GM23338 (cell line): ENCODE results near the gene AGBL4. TPM values are rescaled to one million over a fixed set of nuclear protein-coding genes. Genes with fewer than 3 reads are reported as not detected.

Experiments
- ATAC-seq: fragments of 200-7000 bp; cut with Tn5 transposase; 3 replicates; pipeline ENCODE4 v1.9.1; 2020
- DNase-seq: peaks from one replicate; pipeline ENCODE4 v3.0.0-alpha.2; 2015; ENCODE audit warnings: low spot score
- H2AFZ ChIP-seq: fragments of 200-600 bp; sonication (generic); 2 replicates; pipeline ENCODE4 v1.8.0; 2016; ENCODE audit warnings: antibody characterized with exemption, mild to moderate bottlenecking, moderate library complexity
- H3F3A ChIP-seq: fragments of 200-600 bp; sonication (generic); replicated peaks from 2 replicates; pipeline ENCODE4 v1.8.0; 2017; ENCODE audit warnings: antibody characterized with exemption, mixed run types, low read depth
- H3K27ac ChIP-seq: fragments of 200-600 bp; sonication (generic); 2 replicates; pipeline ENCODE4 v1.6.1; 2016; ENCODE audit warnings: low read depth
- H3K27me3 ChIP-seq: fragments of 200-600 bp; sonication (generic); 2 replicates; pipeline ENCODE4 v1.8.0; 2016; ENCODE audit warnings: mild to moderate bottlenecking, mixed run types, moderate library complexity; ENCODE audit not compliant: insufficient read depth
- H3K36me3 ChIP-seq: fragments of 200-600 bp; sonication (generic); 2 replicates; pipeline ENCODE4 v1.8.0; 2016; ENCODE audit warnings: mild to moderate bottlenecking; ENCODE audit not compliant: insufficient read depth
- H3K4me1 ChIP-seq: fragments of 200-600 bp; sonication (generic); 2 replicates; pipeline ENCODE4 v1.8.0; 2016; ENCODE audit warnings: mild to moderate bottlenecking, moderate library complexity; ENCODE audit not compliant: insufficient read depth
- H3K4me2 ChIP-seq: fragments of 200-600 bp; sonication (generic); 2 replicates; pipeline ENCODE4 v1.7.1; 2017; ENCODE audit warnings: mixed run types
- H3K4me3 ChIP-seq: fragments of 200-600 bp; sonication (generic); 2 replicates; pipeline ENCODE4 v1.6.1; 2016; ENCODE audit warnings: mixed run types
- H3K79me2 ChIP-seq: fragments of 200-600 bp; sonication (generic); replicated peaks from 2 replicates; pipeline ENCODE4 v1.8.0; 2017; ENCODE audit warnings: mild to moderate bottlenecking; ENCODE audit not compliant: insufficient read depth
- H3K9me2 ChIP-seq: fragments of 200-600 bp; sonication (generic); 2 replicates; pipeline ENCODE4 v1.8.0; 2017; ENCODE audit not compliant: insufficient read depth
- H4K20me1 ChIP-seq: fragments of 200-600 bp; sonication (generic); replicated peaks from 2 replicates; pipeline ENCODE4 v1.8.0; 2017; ENCODE audit warnings: mild to moderate bottlenecking; ENCODE audit not compliant: insufficient read depth
- H3K27ac Mint-ChIP-seq: 2 replicates; pipeline ENCODE4 v1.8.0; 2020; ENCODE audit warnings: inconsistent platforms, mild to moderate bottlenecking, moderate library complexity, mixed read lengths
- H3K27me3 Mint-ChIP-seq: 3 replicates; pipeline ENCODE4 v1.8.0; 2022; ENCODE audit warnings: low read depth, mild to moderate bottlenecking, moderate library complexity, mixed read lengths, inconsistent platforms; ENCODE audit not compliant: insufficient read depth, poor library complexity
- H3K36me3 Mint-ChIP-seq: 3 replicates; pipeline ENCODE4 v1.8.0; 2021; ENCODE audit warnings: low read depth, mild to moderate bottlenecking, inconsistent platforms, moderate library complexity, mixed read lengths
- H3K4me1 Mint-ChIP-seq: 3 replicates; pipeline ENCODE4 v1.8.0; 2020; ENCODE audit warnings: mild to moderate bottlenecking, inconsistent platforms, mixed read lengths
- H3K4me3 Mint-ChIP-seq: 3 replicates; pipeline ENCODE4 v1.8.0; 2021; ENCODE audit warnings: moderate library complexity, mild to moderate bottlenecking, inconsistent platforms, mixed read lengths
- H3K9me3 Mint-ChIP-seq: 3 replicates; pipeline ENCODE4 v1.8.0; 2020; ENCODE audit warnings: moderate library complexity, mild to moderate bottlenecking, inconsistent platforms, mixed read lengths
- CREB1 ChIP-seq: fragments of 250-450 bp; sonication (Bioruptor Pico); IDR thresholded peaks from 2 replicates; pipeline ENCODE4 v1.5.0; 2020; ENCODE audit warnings: low read depth, mild to moderate bottlenecking, moderate library complexity
- CTCF ChIP-seq, 2 experiments: fragments of 200-600 bp in 1 of 2; sonication (generic) in 1 of 2; conservative IDR thresholded peaks; 2 replicates each; pipeline versions ENCODE4 v1.5.1 to v1.6.1; 2016 to 2017; ENCODE audit warnings: antibody characterized with exemption in 2 of 2, low read depth in 2 of 2, mild to moderate bottlenecking in 2 of 2, moderate library complexity in 1 of 2
- ETS1 ChIP-seq: IDR thresholded peaks from 2 replicates; pipeline ENCODE4 v1.6.1; 2016; ENCODE audit warnings: antibody characterized with exemption
- EZH2 ChIP-seq: fragments of 200-600 bp; sonication (generic); IDR thresholded peaks from one replicate; pipeline ENCODE4 v1.8.0; 2017; ENCODE audit warnings: antibody characterized with exemption, mild to moderate bottlenecking, low read depth; ENCODE audit not compliant: unreplicated experiment
- NANOG ChIP-seq: IDR thresholded peaks from 2 replicates; pipeline ENCODE4 v1.6.1; 2016; ENCODE audit warnings: antibody characterized with exemption, borderline replicate concordance
- POLR2AphosphoS5 ChIP-seq: IDR thresholded peaks from 2 replicates; pipeline ENCODE4 v1.6.1; 2016; ENCODE audit warnings: antibody characterized with exemption, low read depth
- REST ChIP-seq: IDR thresholded peaks from one replicate; pipeline ENCODE4 v1.6.1; 2018; ENCODE audit warnings: antibody characterized with exemption; ENCODE audit not compliant: unreplicated experiment
- ZNF114 ChIP-seq: fragments of 250-450 bp; sonication (Bioruptor Pico); IDR thresholded peaks from 2 replicates; pipeline ENCODE4 v1.5.0; 2020; ENCODE audit warnings: mild to moderate bottlenecking, moderate library complexity
- ZNF331 ChIP-seq: fragments of 250-450 bp; sonication (Bioruptor Pico); IDR thresholded peaks from 2 replicates; pipeline ENCODE4 v1.5.0; 2020; ENCODE audit warnings: low read depth, mild to moderate bottlenecking, moderate library complexity
- polyA plus RNA-seq: library from polyadenylated mRNA; unstranded; fragments of >200 nt; fragmentation: Nextera tagmentation; extraction: Ambion mirVana; gene quantifications from 2 replicates; pipeline ENCODE4 v1.2.1, GENCODE V29; 2016
- total RNA-seq: library from RNA; depleted of rRNA; stranded (reverse); fragments of >200 nt; shearing (Covaris generic); gene quantifications from 2 replicates; pipeline ENCODE4 v1.2.3, GENCODE V29; 2014

Gene AGBL4
- total and polyA plus RNA-seq, 2 experiments from 2014 or later: 0.91 to 1.5 TPM

GRCh38 chr1:49171941-49172593 lies 851.7 kb downstream of the AGBL4 start (continued):
- TF ChIP-seq ETS1 (no peak), EZH2 (no peak), REST (no peak), ZNF331 (CRISPR knock-in tag) (no peak)

GRCh38 chr1:49166031-49166430 lies 857.7 kb downstream of the AGBL4 start:
- peaks cover 2% of the 10 kb centered on the region for H3K27me3 Mint-ChIP-seq
- TF ChIP-seq CTCF (conservative IDR thresholded peaks at IDR 0.05; ENCODE audit: low read depth in 2 of 2) (no peak), REST (no peak), NANOG (no peak), ZNF114 (CRISPR knock-in tag) (no peak), CREB1 (CRISPR knock-in tag) (no peak), ZNF331 (CRISPR knock-in tag) (no peak), EZH2 (no peak), POLR2AphosphoS5 (no peak)

More at GRCh38 chr1:49166031-49166430, 857.7 kb downstream of the AGBL4 start:
- no peaks in the 10 kb centered on the region; the same call in 1 of the 2 replicates for H3K36me3 ChIP-seq
- no peak overlapping the region for H2AFZ ChIP-seq
- no peaks in the 10 kb centered on the region for H3K4me1 ChIP-seq
- Mint-ChIP-seq H3K4me1 (no peaks in the 10 kb centered on the region), H3K9me3 (peaks cover 84% of the 10 kb centered on the region), H3K4me3 (no peak overlapping the region), H3K36me3 (peaks cover 15% of the 10 kb centered on the region; the same call in 2 of the 3 replicates), H3K27ac (no peak overlapping the region)
- no peaks in the 10 kb centered on the region for H3K9me2 ChIP-seq
- no peak overlapping the region for H3K4me2 ChIP-seq
- no peaks in the 10 kb centered on the region for H3F3A ChIP-seq
- no peak for ATAC-seq
- no peaks in the 10 kb centered on the region for H3K79me2 ChIP-seq
- no peak overlapping the region for H3K4me3 ChIP-seq
- H4K20me1 ChIP-seq: no peaks in the 10 kb centered on the region
- no peaks in the 10 kb centered on the region for H3K27me3 ChIP-seq
- no peak overlapping the region for H3K27ac ChIP-seq
- no peak for DNase-seq
